HG02763 (cell line): ENCODE data around the gene PTPN14.
A peak's percentile ranks its signal among the peaks of the same experiment; 100 is the strongest.
"Not testable (repeated sequence)": the region's sequence is repeated elsewhere in the genome, so short reads cannot be mapped to it uniquely, and the experiment has no call there.

Experiments used
- ATAC-seq: cut with Tn5 transposase; IDR thresholded peaks from one replicate; pipeline ENCODE4 v1.9.1; 2021; ENCODE audit warnings: mild to moderate bottlenecking, moderate library complexity; ENCODE audit not compliant: unreplicated experiment

PTPN14 gene

DNA sequence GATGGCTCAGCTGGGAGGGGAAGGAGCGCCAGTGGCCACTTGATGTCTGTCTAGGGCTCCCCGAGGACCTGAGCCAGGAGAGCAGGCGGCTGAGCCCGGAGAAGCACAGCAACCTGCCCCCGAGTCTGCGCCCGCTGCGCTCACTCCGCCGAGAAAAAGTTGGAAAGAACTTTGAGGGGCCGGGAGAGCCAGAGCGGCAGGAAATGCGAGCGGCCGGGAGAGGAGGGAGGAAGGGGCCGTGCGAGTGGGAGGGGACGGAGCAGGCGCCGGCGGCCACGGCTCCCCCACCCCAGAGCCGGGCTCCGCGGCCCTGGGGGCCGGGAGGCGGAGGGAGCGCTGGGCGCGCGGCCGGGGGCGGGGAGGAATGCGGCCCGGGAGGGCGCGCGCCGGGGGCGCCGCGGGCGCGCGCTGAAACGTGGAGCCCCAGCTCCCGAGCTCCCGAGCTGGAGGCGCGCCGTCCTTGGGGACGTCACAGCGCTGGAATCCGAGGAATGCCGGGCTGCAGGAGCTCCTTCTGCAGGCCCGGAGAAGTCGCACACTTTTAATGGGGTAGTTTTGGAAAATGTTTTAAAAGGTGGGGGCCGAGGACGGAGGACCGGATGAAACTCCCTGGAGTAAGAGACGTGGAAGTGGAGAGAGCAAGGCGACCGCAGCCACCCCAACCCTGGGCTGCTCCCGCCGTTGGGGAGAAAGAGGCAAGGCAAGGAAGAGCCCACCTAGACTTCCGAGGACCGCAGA is at the start of gene PTPN14:
TSS of gene PTPN14 (minus strand) at position 167 of the 738 bp plus-strand sequence. CDS start 86,799 bp downstream, outside the sequence.
- ATAC-seq, result no peak

DNA sequence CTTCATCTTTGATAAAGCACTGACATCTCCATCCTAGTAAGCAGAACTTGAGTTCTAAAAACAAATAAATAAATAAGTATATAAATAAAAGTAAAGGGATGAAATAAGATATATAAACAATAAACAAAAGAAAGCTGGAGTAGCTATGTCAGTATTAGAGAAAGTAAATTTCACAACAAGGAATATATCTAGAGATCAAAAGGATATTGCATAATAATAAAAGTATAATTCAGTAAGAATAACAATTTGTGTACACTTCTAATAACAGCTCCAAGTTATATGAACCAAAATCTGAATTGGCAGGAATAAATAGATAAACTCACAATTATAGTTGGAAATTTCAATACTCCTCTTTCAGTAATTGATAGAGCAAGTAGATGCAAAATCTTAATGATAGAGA is 41.8 kb upstream of the PTPN14 start:
- ATAC-seq, result no peak

- not testable (repeated sequence) for ATAC-seq
These were observed 40.5 kb upstream of the PTPN14 start for GRCh38 chr1:214591918-214592317.

DNA sequence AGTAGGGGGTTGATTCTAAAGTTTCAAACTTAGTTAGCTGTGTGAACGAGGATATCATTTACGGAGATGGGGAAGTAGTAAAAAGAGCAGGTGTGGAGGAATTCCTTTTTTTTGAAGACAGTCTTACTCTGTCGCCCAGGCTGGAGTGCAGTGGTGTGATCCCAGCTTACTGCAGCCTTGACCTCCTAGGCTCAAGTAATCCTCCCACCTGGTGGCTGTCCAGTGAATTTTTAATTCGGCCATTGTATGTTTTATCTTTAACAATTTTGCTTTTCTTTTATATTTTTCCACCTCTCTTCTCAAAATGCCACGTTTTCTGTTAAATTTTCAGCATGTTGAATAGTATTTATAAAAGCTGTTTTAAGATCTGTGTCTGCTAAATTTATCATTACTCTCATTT is 39.3 kb upstream of the PTPN14 start:
- no peak for ATAC-seq

DNA sequence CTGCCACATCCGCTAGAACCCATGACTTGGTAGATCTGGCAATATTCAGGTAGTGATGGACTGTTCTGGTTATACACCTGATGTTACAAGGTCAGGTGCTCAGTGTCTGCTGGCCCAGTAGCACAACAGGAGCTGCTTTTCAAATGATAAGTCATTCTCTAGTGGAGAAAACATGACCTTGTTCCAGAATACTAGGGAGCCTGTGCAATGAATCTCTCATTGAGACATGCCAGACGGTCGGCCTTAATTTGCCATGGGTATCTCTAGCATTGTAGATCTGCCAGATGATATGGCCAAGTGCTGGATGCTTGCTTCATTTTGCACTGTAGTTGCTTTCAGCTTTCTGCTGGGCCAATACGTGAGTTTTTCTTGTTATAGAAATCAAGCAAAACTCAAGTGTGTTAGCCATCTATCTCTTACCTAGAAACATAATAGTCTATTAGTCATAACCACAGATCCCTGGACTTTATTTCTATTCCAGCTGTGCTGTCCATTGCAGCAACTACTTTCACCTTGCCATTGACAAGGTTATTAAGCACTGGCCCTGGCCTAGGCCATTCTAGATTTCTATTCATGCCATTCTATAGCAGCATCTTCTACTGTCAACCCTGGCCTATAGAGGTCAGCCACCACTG is 37.7 kb upstream of the PTPN14 start:
- no peak for ATAC-seq

DNA sequence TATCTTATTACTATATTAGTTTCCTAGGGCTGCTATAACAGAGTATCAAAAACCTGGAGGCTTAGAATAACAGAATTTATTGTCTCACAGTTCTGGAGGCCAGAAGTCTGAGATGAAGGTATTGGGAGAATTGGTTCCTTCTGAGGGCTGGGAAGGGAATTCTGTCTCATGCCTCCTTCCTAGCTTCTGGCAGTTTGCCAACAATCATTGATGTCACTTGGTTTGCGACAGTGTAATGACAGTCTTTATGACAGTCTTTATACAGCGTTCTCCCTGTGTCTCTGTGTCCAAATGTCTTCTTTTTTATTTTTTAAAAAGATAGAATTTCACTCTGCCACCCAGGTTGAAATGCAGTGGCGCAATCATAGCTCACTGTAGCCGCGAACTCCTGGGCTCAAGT is 35.8 kb upstream of the PTPN14 start:
- ATAC-seq, result no peak

DNA sequence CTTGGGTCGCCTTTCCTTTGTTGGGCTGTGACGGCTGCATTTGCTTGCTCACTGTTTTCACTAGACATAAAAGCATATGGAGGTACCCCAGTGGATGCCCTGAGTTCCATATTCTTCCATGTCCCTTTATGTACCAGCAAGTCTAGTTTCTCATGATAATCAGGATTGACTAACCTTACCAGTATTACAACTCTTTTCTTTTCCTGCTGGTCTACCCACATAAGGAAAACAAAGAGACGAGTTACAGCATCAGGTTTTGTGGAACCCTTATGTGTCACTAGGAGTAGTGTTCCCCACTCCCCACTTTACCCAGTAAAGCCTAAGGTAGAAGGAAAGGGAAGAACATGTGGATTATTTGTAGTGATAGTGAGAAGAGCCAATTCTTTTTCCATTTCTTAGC is 35.2 kb upstream of the PTPN14 start:
- ATAC-seq, result no peak

- peak; percentile 51 for ATAC-seq
These were observed 33.7 kb upstream of the PTPN14 start for GRCh38 chr1:214584805-214585766.

- no peak for ATAC-seq
These were observed 32.6 kb upstream of the PTPN14 start for GRCh38 chr1:214583824-214584554.

DNA sequence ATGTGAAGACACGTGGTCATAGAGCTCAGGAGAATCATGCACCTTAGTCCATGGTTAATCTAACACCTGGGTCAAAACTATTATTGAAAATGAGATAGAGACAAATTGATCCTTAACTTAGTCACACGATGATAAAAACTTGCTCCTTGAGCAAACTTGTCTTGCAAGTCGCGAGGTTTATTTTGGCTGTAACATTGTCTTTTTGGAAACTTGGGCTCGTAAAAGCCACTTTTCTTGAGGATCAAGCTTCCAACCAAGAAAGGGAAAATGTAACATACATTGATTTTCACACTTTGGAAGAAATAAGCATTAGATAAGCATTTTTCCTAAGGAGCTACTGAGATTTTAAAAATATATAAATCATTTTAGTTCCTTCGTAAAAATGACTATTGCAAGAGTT is 31.7 kb upstream of the PTPN14 start:
- no peak for ATAC-seq

GRCh38 chr1:214582289-214582891 is 31.0 kb upstream of the PTPN14 start:
- no peak for ATAC-seq

DNA sequence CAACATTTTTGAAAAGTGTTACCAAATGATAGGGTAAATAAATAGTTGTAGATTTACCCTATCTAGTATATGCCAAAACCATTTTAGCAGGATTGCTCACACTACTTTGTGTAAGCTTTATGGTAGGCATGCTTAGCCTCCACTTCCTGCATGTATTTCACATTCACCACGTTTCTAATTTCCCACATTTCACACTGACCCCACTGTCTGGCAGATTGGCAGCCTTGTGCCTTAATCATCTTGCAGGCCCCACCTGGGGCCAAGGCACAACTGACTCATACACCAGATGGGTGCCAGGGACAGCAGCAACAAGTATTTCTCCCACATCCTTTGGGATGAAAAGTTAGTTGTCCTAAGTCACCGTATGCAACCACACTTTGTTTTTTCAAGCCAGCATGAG is 30.4 kb upstream of the PTPN14 start:
- no peak for ATAC-seq

GRCh38 chr1:214579183-214579582 is 27.8 kb upstream of the PTPN14 start:
- no peak for ATAC-seq

- not testable (repeated sequence) for ATAC-seq
These were observed 24.7 kb upstream of the PTPN14 start for GRCh38 chr1:214576120-214576519.

DNA sequence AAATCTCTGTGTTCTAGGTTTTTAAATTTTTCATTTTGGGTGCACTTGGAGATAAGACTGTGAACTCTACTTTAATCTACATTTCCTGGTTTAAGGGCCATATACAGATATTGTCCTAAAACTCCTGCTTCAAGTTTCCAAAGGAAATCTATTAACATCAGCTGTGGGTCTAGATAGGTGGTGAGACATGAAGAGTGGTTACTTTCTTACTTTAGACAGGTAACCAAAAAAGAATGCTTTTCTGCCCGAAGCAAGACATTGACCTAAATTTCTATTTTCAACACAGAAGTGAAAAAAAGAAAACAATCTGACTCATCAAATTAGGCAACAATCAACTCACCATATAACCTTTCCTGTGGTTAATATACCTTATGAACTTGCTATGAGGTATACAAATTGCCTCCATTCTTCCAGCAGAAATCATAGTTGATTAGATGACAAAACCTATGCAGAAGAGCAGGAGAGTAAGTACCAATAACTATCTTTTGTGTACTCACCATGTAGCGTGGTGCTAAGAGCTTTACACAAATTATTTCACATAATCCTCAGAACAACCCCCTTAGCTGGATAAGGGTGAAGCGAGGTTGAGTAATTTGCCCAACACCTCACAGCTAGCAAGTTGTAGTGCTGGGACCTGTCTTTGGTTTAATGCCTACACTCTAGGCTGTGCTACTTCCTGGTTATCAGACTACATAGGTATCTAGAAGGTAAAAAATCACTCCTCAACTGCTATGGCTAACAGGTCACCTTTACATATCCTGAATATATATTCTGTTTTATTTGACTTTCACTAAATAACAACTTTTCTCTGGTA is 23.4 kb upstream of the PTPN14 start:
- ATAC-seq, result no peak

DNA sequence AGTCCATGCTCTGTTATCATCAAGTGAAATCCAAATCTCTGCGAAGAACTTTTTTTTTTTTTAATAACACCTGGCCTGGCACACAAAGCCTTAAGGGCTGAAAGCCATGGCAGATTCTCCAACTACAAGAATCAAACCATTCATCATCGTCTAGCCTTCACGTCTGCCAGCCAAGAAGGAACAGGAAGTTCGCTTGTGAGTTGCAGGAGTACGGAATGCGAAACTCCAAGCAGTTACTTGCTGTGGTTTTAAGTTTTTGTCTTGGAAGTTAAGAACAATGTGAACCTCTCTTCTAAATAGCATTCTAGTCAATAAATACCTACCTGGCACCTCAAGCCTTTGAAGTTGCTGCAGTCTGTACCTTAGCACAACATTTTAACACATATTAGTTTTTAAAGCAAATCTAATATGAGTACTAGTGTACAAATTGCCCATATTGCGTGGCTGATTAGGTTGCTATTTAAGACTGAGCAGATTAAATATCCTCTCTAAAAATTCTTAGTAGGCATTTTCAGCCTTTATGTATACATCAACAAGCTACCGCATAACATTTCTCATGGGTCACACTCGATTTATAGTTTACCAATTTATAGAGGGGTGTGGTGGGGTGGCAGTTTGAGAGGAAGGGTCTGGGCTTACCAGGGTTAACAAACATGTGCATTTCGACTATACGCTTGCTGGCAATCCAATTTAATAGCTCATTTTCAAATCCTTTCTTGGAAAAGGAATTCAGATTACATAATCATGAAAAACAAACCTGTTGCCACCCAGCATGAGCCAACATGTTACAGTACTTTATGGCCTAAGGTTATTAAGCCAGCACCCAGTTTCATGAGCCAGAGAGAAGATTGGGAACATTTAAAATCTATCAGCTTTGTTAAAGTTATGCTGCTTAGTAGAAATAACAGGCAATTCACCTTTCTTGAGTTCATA is 22.2 kb upstream of the PTPN14 start:
- no peak for ATAC-seq

DNA sequence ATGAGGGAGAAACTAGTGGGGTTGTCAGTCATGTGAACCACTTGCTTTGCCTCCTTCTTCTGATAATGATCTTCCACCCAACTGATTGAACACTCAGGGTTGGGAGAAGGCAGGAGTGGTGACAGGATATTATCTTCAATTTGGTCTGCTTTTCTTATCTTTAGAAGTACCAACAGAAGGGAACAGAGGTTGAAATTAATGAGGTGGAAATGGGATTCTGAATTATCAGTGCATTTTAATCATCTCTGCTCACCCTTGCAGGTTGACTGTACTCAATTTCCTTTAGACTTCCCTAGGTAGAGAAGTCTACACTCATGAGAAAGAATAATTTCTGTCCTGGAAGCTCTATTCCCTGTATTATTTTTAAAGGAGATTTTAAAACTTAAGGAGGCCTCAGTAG is 19.9 kb upstream of the PTPN14 start:
- ATAC-seq, result no peak

DNA sequence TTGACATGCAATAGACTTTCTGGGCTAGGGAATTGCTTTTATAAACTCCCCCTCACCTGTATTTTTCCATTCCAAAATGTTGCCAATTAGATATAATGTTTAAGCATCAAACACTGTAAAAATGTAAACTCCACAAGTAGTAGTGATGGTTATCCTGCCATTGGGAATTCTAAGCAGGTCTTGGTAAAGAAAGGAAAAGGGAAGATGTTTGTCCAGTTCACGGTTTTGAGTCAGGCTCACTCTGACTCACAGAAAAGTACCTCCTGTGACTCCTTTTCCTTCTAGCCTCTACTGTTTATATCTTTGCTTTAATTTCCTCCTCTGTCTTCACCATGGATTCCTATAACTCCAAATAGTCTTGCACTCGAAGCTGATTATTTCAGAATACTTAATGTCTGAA is 19.0 kb upstream of the PTPN14 start:
- ATAC-seq, result no peak
